ENCODE measurements around the gene MOBP. TPM values are rescaled to one million over a fixed set of nuclear protein-coding genes. Genes with fewer than 3 reads are reported as not detected.

Gene MOBP
- total and polyA plus RNA-seq, 2 donors from 2014 or later = 0.16 TPM; not detected in 1

DNA sequence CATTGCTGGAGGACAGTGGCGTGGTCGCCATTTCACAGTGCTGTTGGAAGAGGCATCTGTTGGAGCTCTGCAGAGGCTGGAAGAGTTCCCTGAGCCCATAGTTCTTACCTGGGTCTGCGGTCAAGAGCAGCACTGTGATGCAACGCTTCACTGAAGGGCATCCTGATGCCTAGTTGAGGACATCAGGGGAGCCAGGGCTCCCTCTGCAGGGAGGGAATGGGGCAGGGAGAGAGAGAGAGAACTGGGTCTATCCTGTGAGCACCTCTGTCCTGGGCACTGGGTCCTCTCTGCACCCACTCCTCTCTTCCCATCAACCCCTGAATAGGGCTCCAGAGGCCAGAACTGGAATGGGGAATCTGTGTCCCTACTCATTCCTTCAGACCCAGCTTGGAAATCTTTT, 23.9 kb upstream of the MOBP start:
- H3K27ac ChIP-seq (ENCODE audit: low read depth in 2 of 2, low read length in 2 of 2) = no peak overlapping the region
- no peak overlapping the region for H3K4me3 ChIP-seq (ENCODE audit: low read length in 3 of 3)
- peaks cover 0 to 2% (median 0%) of the 10 kb centered on the region in 3 donors for H3K4me1 ChIP-seq (ENCODE audit: control insufficient read depth in 2 of 3, insufficient read depth in 2 of 3, low read depth in 1 of 3, low read length in 3 of 3)
- H3K27me3 ChIP-seq (ENCODE audit: control insufficient read depth, insufficient read depth, low read length) = no peaks in the 10 kb centered on the region
- H3K9ac ChIP-seq (ENCODE audit: low read length in 3 of 3) = no peak overlapping the region
- TF ChIP-seq, protein P1, sequence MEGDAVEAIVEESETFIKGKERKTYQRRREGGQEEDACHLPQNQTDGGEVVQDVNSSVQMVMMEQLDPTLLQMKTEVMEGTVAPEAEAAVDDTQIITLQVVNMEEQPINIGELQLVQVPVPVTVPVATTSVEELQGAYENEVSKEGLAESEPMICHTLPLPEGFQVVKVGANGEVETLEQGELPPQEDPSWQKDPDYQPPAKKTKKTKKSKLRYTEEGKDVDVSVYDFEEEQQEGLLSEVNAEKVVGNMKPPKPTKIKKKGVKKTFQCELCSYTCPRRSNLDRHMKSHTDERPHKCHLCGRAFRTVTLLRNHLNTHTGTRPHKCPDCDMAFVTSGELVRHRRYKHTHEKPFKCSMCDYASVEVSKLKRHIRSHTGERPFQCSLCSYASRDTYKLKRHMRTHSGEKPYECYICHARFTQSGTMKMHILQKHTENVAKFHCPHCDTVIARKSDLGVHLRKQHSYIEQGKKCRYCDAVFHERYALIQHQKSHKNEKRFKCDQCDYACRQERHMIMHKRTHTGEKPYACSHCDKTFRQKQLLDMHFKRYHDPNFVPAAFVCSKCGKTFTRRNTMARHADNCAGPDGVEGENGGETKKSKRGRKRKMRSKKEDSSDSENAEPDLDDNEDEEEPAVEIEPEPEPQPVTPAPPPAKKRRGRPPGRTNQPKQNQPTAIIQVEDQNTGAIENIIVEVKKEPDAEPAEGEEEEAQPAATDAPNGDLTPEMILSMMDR (IDR thresholded peaks at IDR 0.05; ENCODE audit: borderline replicate concordance, extremely low read depth, insufficient read depth) = no peak
- no peak for DNase-seq
- H3K36me3 ChIP-seq (ENCODE audit: control insufficient read depth in 2 of 3, insufficient read depth in 3 of 3, low read length in 3 of 3) = no peaks in the 10 kb centered on the region
- H3K9me3 ChIP-seq (ENCODE audit: control insufficient read depth in 2 of 3, insufficient read depth in 1 of 3, low read length in 3 of 3) = no peaks in the 10 kb centered on the region
- intact Hi-C loops (cut with DNase I) = no loop called here
- no peak for FAIRE-seq

DNA sequence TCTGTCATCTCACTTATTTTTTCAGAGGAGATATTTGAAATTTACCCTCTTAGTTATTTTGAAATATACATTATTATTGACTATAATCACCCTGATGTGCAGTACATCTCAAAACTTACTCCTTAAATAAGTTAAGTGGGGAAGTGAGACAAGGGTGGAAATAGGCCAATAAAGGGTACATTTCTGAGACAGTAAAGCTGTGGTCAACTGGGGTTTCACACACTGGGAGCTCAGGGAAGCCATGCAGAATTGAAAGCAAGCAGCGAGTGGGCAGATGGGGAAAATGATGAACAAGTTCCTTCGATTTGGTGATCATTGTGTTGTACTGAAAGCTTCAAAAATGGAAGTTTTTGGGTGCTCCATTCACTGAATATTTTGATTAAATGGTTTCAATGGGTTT, 21.6 kb upstream of the MOBP start:
- FAIRE-seq (no peak), DNase-seq (no peak)
- no peak overlapping the region for H3K4me3 ChIP-seq (ENCODE audit: low read length in 3 of 3)
- intact Hi-C loops (cut with DNase I) = no loop called here
- no peaks in the 10 kb centered on the region for H3K36me3 ChIP-seq (ENCODE audit: control insufficient read depth in 2 of 3, insufficient read depth in 3 of 3, low read length in 3 of 3)
- no peak overlapping the region for H3K27ac ChIP-seq (ENCODE audit: low read depth in 2 of 2, low read length in 2 of 2)
- peaks cover 0 to 2% (median 0%) of the 10 kb centered on the region in 3 donors for H3K4me1 ChIP-seq (ENCODE audit: control insufficient read depth in 2 of 3, insufficient read depth in 2 of 3, low read depth in 1 of 3, low read length in 3 of 3)
- TF ChIP-seq, protein P1 (IDR thresholded peaks at IDR 0.05; ENCODE audit: borderline replicate concordance, extremely low read depth, insufficient read depth) = no peak
- H3K27me3 ChIP-seq (ENCODE audit: control insufficient read depth, insufficient read depth, low read length) = no peaks in the 10 kb centered on the region
- H3K9me3 ChIP-seq (ENCODE audit: control insufficient read depth in 2 of 3, insufficient read depth in 1 of 3, low read length in 3 of 3) = no peaks in the 10 kb centered on the region
- no peak overlapping the region for H3K9ac ChIP-seq (ENCODE audit: low read length in 3 of 3)

- TF ChIP-seq, protein P1 (IDR thresholded peaks at IDR 0.05; ENCODE audit: borderline replicate concordance, extremely low read depth, insufficient read depth) = no peak
These were observed 21.0 kb upstream of the MOBP start for GRCh38 chr3:39446444-39446843.

More at GRCh38 chr3:39446444-39446843, 21.0 kb upstream of the MOBP start:
- Histone ChIP-seq H3K9me3 (ENCODE audit: control insufficient read depth in 2 of 3, insufficient read depth in 1 of 3, low read length in 3 of 3) (no peaks in the 10 kb centered on the region), H3K4me3 (ENCODE audit: low read length in 3 of 3) (no peak overlapping the region), H3K9ac (ENCODE audit: low read length in 3 of 3) (no peak overlapping the region), H3K27me3 (ENCODE audit: control insufficient read depth, insufficient read depth, low read length) (no peaks in the 10 kb centered on the region), H3K36me3 (ENCODE audit: control insufficient read depth in 2 of 3, insufficient read depth in 3 of 3, low read length in 3 of 3) (no peaks in the 10 kb centered on the region), H3K4me1 (ENCODE audit: control insufficient read depth in 2 of 3, insufficient read depth in 2 of 3, low read depth in 1 of 3, low read length in 3 of 3) (peaks cover 0 to 2% (median 0%) of the 10 kb centered on the region in 3 donors), H3K27ac (ENCODE audit: low read depth in 2 of 2, low read length in 2 of 2) (no peak overlapping the region)
- DNase-seq (no peak), FAIRE-seq (no peak)
- intact Hi-C loops (cut with DNase I) = no loop called here
